Stimulated activated CD4-positive, alpha-beta T cell treated with anti-CD3 and anti-CD28 coated beads, TNF-alpha, amount 100 ng/mL, for 24 hours (primary cell): ENCODE data around the gene TBC1D2B.
"Not testable (repeated sequence)": the region's sequence is repeated elsewhere in the genome, so short reads cannot be mapped to it uniquely, and the experiment has no call there.

Experiments used
- DNase-seq, 3 experiments: peaks; one replicate each; pipeline ENCODE4 v3.0.0-alpha.2; 2020; ENCODE audit warnings: low read depth in 3 of 3

The TBC1D2B gene

GRCh38 chr15:78003539-78004008 is 73.9 kb downstream of the TBC1D2B start:
- DNase-seq, result no peak

GRCh38 chr15:78002996-78003395 is 74.5 kb downstream of the TBC1D2B start:
- DNase-seq, result no peak

GRCh38 chr15:78001656-78002055 is 75.9 kb downstream of the TBC1D2B start:
- DNase-seq, result no peak

DNA sequence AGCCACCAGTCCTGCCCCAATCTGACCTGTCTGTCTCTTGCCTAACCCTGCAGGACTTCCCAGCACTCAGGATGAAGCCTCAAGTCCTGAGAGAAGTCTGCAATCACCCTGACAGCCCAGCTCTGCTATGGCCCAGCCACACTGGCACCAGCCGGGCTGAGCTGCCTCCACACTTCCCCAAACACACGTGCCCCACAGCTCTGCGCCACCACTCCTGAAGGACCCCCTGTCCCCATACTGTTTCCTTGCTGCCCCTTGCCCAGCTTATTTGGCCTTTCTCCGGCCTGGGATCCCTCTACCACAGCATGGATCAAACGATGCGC is 76.6 kb downstream of the TBC1D2B start:
- DNase-seq, result no peak

- peak; percentile 51 to 80 (median 69) for DNase-seq
Observed at GRCh38 chr15:78000091-78000926, 77.2 kb downstream of the TBC1D2B start.

DNA sequence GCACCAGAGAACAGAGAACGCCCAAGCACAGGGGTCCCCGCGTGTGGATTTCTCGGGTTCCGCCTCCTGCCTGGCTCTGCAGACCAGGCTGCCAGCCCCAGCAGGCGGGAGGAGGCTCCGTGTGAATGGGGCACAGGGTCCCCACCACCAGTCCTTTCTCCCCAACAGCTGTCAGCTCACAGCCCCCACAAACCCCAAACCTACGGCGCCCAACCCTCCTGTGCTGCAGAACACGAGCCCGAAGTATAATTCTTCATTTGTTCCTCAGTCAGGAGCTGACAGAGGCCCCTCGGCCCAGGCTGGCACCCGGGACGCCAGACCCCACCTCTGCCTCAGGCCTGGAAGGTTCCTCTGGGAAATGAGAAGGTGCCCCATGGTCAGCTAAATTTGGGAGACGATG is 78.0 kb downstream of the TBC1D2B start:
- no peak for DNase-seq

GRCh38 chr15:77998592-77998991 is 78.9 kb downstream of the TBC1D2B start:
- DNase-seq, result no peak

DNA sequence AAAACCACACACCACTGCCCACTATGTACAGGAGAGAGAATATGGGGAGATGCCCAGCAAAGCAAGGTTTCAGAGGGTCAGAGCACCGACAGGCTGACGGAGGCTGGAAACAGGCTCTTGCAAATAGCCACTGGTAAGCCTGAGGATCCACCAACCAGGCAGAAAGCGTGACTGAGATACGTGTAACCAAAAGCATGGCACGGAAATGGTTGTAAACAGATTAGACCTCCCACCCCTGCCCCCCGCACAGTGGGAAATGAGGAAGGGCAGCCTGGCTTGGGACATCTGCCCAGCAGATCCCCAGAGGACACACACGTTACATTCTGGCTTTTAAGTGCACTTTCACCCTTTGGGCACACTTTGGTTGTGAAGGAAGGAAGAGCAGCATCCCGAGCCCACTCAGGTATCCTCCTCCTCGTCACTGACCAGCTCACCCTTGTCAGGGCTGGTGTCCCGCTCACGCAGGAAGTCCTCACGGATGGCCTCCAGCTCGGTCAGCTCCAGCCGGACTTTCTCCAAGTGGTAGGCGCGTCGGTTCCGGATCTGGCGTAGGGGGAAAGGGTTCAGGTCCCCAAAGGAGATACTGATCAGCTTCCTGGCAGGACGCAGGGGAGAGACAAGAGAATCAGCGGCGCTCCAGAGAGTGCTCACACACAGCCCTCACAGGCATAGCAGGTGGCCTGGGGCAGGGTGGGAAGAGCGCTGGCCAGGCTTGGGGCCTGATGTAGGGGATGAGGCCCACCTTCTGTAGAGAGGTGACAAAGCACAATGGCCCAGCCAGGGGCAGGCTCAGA is 79.6 kb downstream of the TBC1D2B start:
- DNase-seq, result not testable (repeated sequence)

DNA sequence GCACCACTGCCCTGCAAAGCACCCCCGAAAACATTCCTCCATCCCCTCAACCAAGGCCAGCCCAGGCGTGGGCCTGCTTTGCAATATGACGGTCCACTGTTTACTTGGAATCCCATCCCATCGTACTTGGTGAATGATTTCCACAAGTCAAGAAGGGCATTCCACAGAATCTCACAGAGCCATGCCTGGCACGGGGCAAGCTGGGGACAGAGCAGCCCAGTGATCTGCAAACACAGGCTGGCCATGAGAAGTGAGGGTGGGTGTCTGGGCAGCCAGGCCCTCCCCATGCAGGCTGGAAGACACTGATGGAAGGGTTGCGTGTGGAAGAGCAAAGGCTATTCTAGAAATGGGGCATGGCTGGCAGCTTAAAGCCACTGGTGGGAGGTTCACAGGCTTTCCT is 80.3 kb downstream of the TBC1D2B start:
- DNase-seq, result not testable (repeated sequence)

- not testable (repeated sequence) for DNase-seq
Observed at GRCh38 chr15:77996713-77997171, 80.8 kb downstream of the TBC1D2B start.

DNA sequence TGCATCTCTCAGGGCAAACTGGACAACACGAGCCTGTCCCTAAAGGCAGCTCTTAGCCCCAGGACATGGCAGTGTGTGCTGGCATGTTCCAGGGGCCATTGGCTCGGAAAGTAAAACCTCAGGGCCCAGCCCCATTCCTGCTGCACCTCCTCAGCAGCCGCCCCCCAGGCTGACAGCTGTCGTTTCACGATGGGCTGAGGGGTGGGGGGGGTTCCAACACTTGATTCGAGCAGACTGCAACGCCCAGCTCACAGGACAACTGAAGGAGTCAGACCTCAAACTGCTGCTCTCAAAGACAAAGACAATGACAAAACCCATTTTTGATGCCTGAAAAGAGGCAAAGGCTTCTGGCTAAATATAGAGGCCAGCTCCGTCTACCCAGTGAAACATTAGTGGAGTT is 81.3 kb downstream of the TBC1D2B start:
- not testable (repeated sequence) for DNase-seq

DNA sequence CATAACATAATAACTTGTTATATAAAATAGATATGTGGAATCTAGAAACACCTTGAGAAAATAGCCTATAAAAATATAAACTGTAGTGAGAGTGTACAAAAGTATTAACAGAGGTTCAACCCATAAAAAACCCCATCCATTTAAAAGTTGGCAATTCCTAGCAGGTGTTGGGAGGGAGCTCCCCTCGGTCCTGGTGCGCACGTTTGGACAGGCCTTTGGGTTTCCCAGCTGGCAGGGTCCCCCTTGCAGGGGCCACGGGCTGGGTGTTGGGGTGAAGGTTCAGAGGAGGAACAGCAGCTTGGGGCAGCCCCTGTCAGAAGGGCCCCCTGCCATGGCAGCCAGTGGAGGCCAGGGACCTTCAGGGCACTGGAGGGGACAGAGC is 82.0 kb downstream of the TBC1D2B start:
- DNase-seq, result not testable (repeated sequence)

- not testable (repeated sequence) for DNase-seq
Observed at GRCh38 chr15:77994893-77995536, 82.5 kb downstream of the TBC1D2B start.

GRCh38 chr15:77993970-77994693 is 83.4 kb downstream of the TBC1D2B start:
- DNase-seq, result peak in 1 of 3 experiments; percentile 24

GRCh38 chr15:77993374-77993911 is 84.1 kb downstream of the TBC1D2B start:
- no peak for DNase-seq

GRCh38 chr15:77992356-77993222 is 84.9 kb downstream of the TBC1D2B start:
- no peak for DNase-seq

DNA sequence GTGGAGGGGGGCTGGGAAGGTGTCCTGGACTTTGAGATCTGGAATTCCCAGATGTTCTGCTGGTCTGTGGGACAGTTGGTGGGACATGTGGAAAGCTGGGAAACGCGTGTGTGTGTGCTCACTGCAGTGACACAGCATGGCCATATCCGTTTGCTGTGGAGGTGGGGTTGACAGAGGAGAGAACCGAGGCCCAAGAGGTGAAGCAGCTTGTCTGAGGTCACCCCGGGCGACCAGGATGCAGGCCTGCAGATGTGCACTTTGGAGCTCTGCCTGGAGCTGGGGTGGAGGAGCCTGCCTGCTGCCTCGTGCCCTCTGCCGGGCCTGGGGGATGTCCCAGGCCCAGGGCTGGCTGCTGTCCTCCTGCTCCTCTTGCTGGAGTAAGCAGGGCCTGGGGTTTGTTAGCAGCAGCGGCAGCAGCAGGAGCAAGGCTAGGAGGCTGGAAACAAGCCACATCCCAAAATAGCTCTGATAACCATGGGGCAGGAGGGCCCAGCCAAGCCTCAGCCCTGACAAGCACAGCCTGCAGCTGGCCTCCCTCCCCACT is 85.8 kb downstream of the TBC1D2B start:
- DNase-seq, result not testable (repeated sequence)

DNA sequence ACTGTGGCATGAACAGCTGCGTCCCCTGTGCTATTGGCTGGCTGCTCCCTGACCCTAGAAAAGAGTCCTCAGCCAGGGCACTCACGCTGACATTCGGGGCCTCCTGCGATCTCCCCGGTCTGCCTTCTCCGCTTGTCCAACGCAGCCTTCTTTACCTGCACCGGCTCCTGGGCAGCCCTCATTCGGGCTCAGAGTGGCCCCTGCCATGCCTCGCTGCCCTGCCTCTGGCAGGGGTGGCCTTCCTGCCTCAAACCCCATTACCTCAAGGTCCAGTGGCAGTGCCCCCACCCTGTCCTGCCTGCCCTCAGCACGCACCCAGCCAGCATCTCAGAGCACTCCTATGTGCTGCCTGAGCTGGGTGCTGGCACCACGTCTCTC is 86.5 kb downstream of the TBC1D2B start:
- no peak for DNase-seq

GRCh38 chr15:77989296-77990143 is 88.0 kb downstream of the TBC1D2B start:
- no peak for DNase-seq
